ENCODE results near the gene PLEKHJ1.

Gene PLEKHJ1

GRCh38 chr19:2250766-2251105 is 14.6 kb upstream of the PLEKHJ1 start:
- no peak overlapping the region for H3K4me3 ChIP-seq (ENCODE audit: low read depth, low read length)

GRCh38 chr19:2249880-2250765 is 14.0 kb upstream of the PLEKHJ1 start:
- no peak overlapping the region for H3K4me3 ChIP-seq (ENCODE audit: low read depth, low read length)
- TF ChIP-seq, protein P1, sequence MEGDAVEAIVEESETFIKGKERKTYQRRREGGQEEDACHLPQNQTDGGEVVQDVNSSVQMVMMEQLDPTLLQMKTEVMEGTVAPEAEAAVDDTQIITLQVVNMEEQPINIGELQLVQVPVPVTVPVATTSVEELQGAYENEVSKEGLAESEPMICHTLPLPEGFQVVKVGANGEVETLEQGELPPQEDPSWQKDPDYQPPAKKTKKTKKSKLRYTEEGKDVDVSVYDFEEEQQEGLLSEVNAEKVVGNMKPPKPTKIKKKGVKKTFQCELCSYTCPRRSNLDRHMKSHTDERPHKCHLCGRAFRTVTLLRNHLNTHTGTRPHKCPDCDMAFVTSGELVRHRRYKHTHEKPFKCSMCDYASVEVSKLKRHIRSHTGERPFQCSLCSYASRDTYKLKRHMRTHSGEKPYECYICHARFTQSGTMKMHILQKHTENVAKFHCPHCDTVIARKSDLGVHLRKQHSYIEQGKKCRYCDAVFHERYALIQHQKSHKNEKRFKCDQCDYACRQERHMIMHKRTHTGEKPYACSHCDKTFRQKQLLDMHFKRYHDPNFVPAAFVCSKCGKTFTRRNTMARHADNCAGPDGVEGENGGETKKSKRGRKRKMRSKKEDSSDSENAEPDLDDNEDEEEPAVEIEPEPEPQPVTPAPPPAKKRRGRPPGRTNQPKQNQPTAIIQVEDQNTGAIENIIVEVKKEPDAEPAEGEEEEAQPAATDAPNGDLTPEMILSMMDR (IDR thresholded peaks at IDR 0.05; ENCODE audit: low read depth, low read length): no peak

More at GRCh38 chr19:2250766-2251105, 14.6 kb upstream of the PLEKHJ1 start:
- TF ChIP-seq, protein P1 (IDR thresholded peaks at IDR 0.05; ENCODE audit: low read depth, low read length): no peak

- TF ChIP-seq, protein P1 (IDR thresholded peaks at IDR 0.05; ENCODE audit: low read depth, low read length): no peak
- no peak within 1 kb of the TSS for H3K4me3 ChIP-seq (ENCODE audit: low read depth, low read length)
Measured at GRCh38 chr19:2249010-2249866, 13.1 kb upstream of the PLEKHJ1 start, which contains the start of gene AMH. TSS of gene AMH (plus strand) at chr19:2249323. CDS start at chr19:2249333, 10 bp downstream.

GRCh38 chr19:2248136-2249009 is 12.2 kb upstream of the PLEKHJ1 start:
- TF ChIP-seq, protein P1 (IDR thresholded peaks at IDR 0.05; ENCODE audit: low read depth, low read length): no peak
- H3K4me3 ChIP-seq (ENCODE audit: low read depth, low read length): no peak overlapping the region

DNA sequence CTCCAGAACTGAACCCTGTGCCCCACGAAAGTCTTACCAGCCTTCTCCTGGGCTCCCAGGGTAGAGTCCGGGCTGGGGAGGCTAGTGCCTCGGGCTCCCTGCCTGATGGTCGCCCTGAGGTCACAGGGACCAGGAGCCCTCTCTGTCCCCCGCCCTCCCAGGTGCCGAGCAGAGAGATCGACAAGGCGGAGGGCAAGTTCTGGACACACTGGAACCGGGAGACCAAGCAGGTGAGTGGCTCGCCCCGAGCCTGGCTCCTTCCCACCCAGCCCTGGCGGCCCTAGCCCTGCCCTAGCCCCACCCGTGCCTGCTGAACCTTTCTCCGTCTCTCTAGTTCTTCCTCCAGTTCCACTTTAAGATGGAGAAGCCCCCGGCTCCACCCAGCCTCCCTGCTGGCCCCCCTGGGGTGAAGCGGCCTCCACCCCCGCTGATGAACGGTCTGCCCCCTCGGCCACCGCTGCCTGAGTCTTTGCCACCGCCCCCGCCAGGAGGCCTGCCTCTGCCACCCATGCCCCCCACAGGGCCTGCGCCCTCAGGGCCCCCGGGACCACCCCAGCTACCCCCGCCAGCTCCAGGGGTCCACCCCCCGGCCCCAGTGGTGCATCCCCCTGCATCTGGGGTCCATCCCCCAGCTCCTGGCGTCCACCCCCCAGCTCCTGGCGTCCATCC is 11.4 kb upstream of the PLEKHJ1 start:
- no peak overlapping the region for H3K4me3 ChIP-seq (ENCODE audit: low read depth, low read length)
- TF ChIP-seq, protein P1 (IDR thresholded peaks at IDR 0.05; ENCODE audit: low read depth, low read length): no peak

- TF ChIP-seq, protein P1 (IDR thresholded peaks at IDR 0.05; ENCODE audit: low read depth, low read length): no peak
- no peak overlapping the region for H3K4me3 ChIP-seq (ENCODE audit: low read depth, low read length)
Measured at GRCh38 chr19:2246801-2247361, 10.8 kb upstream of the PLEKHJ1 start.
